Medulla oblongata (tissue), 1 donor: Measurements from ENCODE around the gene RBM42.
"Not testable (repeated sequence)": the region's sequence is repeated elsewhere in the genome, so short reads cannot be mapped to it uniquely, and the experiment has no call there.

Experiments
- DNase-seq: peaks from one replicate; pipeline ENCODE4 v3.0.0-alpha.2; 2015; ENCODE audit errors: extremely low spot score

The RBM42 gene

GRCh38 chr19:35654828-35655227, 26.0 kb downstream of the RBM42 start:
- not testable (repeated sequence) for DNase-seq

DNA sequence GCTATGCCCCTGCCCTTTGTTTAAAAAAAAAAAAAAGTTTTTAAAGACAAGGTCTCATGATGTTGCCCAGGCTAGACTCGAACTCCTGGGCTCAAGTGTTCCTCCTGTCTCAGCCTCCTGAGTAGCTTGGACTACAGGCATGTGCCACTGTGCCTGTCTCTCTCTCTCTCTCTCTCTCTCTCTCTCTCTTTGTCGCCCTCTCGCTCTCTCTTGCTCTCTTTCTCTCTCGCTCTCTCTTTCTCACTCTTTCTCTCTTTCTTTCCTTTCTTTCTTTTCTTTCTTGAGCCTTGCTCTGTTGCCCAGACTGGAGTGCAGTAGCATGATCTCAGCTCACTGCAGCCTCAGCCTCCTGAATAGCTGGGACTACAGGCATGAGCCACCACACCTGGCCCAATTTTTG, 26.8 kb downstream of the RBM42 start:
- no peak for DNase-seq

DNA sequence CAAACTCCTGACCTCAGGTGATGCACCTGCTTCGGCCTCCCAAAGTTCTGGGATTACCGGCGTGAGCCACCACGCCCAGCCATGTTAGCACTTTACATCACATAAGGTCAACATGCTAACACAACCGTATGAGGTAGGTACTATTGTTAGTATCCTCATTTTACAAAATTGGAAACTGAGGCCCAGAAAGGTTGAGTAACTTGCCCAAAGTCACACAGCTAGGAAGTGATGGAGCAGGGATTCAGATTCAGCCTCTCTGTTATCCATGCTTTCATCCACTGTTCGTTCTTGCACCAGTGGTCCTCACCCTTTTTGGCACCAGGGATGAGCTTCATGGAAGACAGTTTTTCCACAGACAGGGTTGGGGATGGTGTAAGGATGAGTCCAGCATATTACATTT, 27.9 kb downstream of the RBM42 start:
- DNase-seq, result no peak

DNA sequence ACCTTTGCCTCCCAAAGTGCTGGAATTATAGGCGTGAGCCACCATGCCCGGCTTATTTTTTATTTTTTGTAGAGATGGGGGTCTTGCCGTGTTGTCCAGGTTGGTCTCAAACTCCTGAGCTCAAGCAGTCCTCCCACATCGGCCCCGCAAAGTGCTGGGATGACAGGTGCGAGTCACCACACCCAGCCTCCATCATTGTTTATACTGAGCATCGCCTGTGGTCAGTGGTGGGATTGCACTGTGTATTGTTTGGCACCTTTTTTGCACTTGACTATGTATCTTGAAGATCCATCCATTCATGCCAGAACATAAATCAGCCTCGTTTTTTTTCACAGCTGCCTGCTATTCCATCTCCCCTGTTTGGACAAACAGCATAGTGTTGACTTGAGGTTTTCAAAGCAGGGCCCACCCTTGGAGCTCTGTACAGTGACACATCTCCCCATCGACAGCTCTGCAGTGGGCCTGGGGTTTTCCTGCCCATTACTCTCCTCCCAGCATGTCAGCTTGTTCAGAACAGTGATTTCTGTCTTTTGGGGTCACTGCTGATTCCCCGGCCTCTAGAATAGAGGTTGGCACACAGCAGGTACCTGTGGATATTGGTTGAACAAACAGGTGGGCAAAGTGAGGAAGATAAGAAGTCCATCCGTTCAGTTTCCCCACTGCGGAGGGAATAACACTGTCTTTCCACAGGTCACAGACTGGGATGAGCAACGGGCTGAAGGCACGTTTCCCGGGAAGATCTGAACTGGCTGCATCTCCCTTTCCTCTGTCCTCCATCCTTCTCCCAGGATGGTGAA, 29.3 kb downstream of the RBM42 start:
- DNase-seq, result no peak

DNA sequence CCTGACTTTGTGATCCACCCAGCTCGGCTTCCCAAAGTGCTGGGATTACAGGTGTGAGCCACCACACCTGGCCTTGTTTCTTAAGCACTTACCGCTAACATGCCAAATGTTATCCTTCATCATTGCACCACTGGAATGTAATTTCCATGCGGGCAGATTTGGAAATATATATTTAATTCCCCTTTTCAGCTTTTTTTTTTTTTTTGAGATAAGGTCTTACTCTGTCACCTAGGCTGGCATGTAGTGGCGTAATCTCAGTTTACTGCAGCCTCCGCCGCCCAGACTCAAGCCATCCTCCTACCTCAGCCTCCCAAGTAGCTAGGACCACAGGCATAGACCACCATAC, 33.1 kb downstream of the RBM42 start:
- DNase-seq, result no peak

DNA sequence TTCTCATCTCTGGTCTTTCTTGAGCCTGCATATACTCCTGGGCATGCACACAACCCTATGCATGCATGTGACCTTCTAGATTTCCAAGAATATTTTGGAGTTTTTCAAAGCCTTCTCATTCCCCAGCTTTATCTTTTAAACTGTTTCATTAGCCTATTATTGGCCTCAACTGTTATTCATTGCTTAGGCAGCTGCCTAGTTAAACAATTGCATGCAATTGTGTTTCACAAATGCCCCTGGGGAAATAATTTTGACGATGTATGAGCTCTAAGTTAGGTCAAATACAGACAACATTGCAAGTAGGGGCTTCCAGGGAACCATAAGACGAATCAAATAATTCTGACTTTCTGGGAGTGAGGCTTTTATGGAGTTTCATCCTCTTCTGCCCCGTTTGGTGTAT, 35.1 kb downstream of the RBM42 start:
- no peak for DNase-seq

GRCh38 chr19:35665157-35665556, 36.3 kb downstream of the RBM42 start:
- DNase-seq, result no peak

- no peak for DNase-seq
These were observed 36.8 kb downstream of the RBM42 start for GRCh38 chr19:35665604-35666003.

- DNase-seq, result no peak
These were observed 37.5 kb downstream of the RBM42 start, which contains the start of gene UPK1A for GRCh38 chr19:35666251-35666913. UPK1A (plus strand) TSS chr19:35666517; CDS start chr19:35666813, 296 bp downstream.

DNA sequence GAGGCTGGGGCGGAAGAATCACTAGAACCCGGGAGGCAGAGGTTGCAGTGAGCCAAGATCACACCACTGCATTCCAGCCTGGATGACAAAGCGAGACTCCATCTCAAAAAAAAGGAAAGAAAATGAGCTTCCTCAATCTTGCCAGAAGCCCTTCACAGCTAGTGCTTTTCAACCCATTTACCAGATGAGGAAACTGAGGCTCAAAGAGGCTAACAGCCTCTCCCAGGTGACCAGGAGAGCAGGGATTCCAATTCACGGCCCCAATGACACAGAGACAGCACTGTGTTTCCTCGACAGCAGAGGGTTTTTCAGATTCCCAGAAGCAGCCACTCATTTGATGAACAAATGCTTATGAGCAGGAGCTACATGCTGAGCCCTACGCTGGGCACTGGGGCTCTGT, 40.7 kb downstream of the RBM42 start:
- no peak for DNase-seq

GRCh38 chr19:35669974-35670373, 41.1 kb downstream of the RBM42 start:
- DNase-seq, result no peak

- no peak for DNase-seq
These were observed 41.9 kb downstream of the RBM42 start for GRCh38 chr19:35670686-35671085.

GRCh38 chr19:35671818-35672217, 43.0 kb downstream of the RBM42 start:
- DNase-seq, result no peak

DNA sequence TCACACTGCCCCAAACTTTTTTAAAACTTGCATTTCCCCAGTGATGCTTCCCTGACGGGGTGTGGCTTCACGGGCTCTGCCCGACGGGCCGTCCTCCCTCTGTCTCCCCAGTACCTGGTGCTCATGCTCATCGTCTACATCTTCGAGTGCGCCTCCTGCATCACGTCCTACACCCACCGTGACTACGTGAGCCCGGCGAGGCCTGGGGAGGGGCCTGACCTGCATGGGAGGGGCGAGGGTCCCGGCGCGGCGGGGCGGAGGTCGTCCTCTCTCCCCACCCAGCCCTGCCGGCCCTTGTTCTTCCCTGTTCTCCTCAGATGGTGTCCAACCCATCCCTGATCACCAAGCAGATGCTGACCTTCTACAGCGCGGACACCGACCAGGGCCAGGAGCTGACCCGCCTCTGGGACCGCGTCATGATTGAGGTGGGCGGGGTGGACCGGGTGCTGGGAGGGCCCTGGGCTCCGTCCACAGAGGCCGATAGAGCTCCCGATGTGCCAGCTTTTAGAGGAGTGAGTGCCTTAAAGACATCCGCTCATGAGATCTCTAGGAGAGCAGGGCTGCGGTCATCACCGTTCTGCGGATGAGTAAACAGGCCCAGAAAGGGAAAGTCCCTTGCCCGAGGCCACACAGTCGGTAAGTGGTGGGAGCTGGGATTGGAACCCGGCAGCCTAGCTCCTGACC, 44.4 kb downstream of the RBM42 start:
- no peak for DNase-seq

GRCh38 chr19:35675589-35676140, 46.8 kb downstream of the RBM42 start:
- no peak for DNase-seq
